B cell (primary cell): ENCODE results near the gene SPINT3. TPM values are rescaled to one million over a fixed set of nuclear protein-coding genes. Genes with fewer than 3 reads are reported as not detected.

Experiments
- ATAC-seq: fragments of 200-7000 bp; cut with Tn5 transposase; one replicate; pipeline ENCODE4 v1.10.0; 2021; ENCODE audit warnings: low read depth, mild to moderate bottlenecking, moderate number of reproducible peaks, moderate library complexity
- CTCF ChIA-PET: fragments of 350-600 bp; sonication (Branson Sonifier 250); formaldehyde crosslinking; loops from one replicate; lab custom pipeline; 2021; ENCODE audit warnings: antibody characterized with exemption, inconsistent platforms; lab: Charles Lee
- POLR2A ChIA-PET: fragments of 350-600 bp; sonication (Branson Sonifier 250); formaldehyde crosslinking; loops from one replicate; lab custom pipeline; 2021; ENCODE audit warnings: antibody characterized with exemption; lab: Charles Lee
- DNase-seq: peaks from one replicate; pipeline ENCODE4 v3.0.0; 2013
- H2AFZ ChIP-seq: 2 replicates; pipeline ENCODE4 v1.6.1; 2012; ENCODE audit warnings: mild to moderate bottlenecking, low read depth, low read length; ENCODE audit not compliant: insufficient read depth, poor library complexity, severe bottlenecking
- H3K27ac ChIP-seq, 2 donors: 1 replicate in 1 of 2; 2 replicates in 1 of 2; pipeline ENCODE4 v1.5.1; 2012 to 2013; ENCODE audit warnings: low read length in 2 of 2, mild to moderate bottlenecking in 2 of 2, moderate library complexity in 1 of 2
- H3K27me3 ChIP-seq, 4 experiments: fragments of 200-600 bp in 1 of 4; sonication (generic) in 1 of 4; replicated peaks in 1 of 4; 1 replicate in 2 of 4; 2 replicates in 2 of 4; pipeline versions ENCODE4 v1.6.1 to v1.7.0; 2013 to 2016; ENCODE audit warnings: low read length in 3 of 4, mild to moderate bottlenecking in 2 of 4, mixed read lengths in 1 of 4, moderate library complexity in 1 of 4; ENCODE audit not compliant: insufficient read depth in 4 of 4, control insufficient read depth in 3 of 4; ENCODE audit errors: control extremely low read depth in 1 of 4
- H3K36me3 ChIP-seq, 2 experiments: replicated peaks in 1 of 2; 1 replicate in 1 of 2; 2 replicates in 1 of 2; pipeline versions ENCODE4 v1.6.1 to v1.7.1; 2013; ENCODE audit warnings: low read length in 1 of 2; ENCODE audit not compliant: insufficient read depth in 2 of 2, control insufficient read depth in 1 of 2; ENCODE audit errors: control extremely low read depth in 1 of 2, extremely low read depth in 1 of 2
- H3K4me1 ChIP-seq, 2 donors: fragments of 200-600 bp in 1 of 2; sonication (generic) in 1 of 2; 1 replicate in 1 of 2; 2 replicates in 1 of 2; pipeline versions ENCODE4 v1.5.1 to v1.6.1; 2013 to 2017; ENCODE audit warnings: low read length in 2 of 2; ENCODE audit not compliant: control insufficient read depth in 2 of 2, insufficient read depth in 2 of 2
- H3K4me2 ChIP-seq: replicated peaks from 2 replicates; pipeline ENCODE3; 2012; ENCODE audit warnings: mild to moderate bottlenecking, low read depth, low read length; ENCODE audit not compliant: poor library complexity, severe bottlenecking
- H3K4me3 ChIP-seq, 5 experiments: fragments of 200-600 bp in 1 of 5; sonication (generic) in 1 of 5; 1 replicate in 3 of 5; 2 replicates in 2 of 5; pipeline versions ENCODE4 v1.5.1 to v1.7.0; 2011 to 2016; ENCODE audit warnings: low read length in 4 of 5, mild to moderate bottlenecking in 4 of 5, low read depth in 2 of 5, control low read depth in 1 of 5, moderate library complexity in 1 of 5; ENCODE audit not compliant: insufficient read depth in 1 of 5; ENCODE audit errors: control extremely low read depth in 1 of 5, extremely low read depth in 1 of 5
- H3K79me2 ChIP-seq: fragments of 200-600 bp; sonication (generic); one replicate; pipeline ENCODE4 v1.6.0; 2016; ENCODE audit warnings: low read length; ENCODE audit not compliant: control insufficient read depth, insufficient read depth
- H3K9ac ChIP-seq: fragments of 200-600 bp; sonication (generic); 2 replicates; pipeline ENCODE4 v1.6.1; 2017; ENCODE audit warnings: mild to moderate bottlenecking, low read length, moderate library complexity
- H3K9me3 ChIP-seq, 3 donors: one replicate each; pipeline versions ENCODE4 v1.6.1 to v1.7.1; 2013; ENCODE audit warnings: low read length in 2 of 3; ENCODE audit not compliant: control insufficient read depth in 2 of 3, insufficient read depth in 1 of 3; ENCODE audit errors: control extremely low read depth in 1 of 3
- H4K20me1 ChIP-seq: 2 replicates; pipeline ENCODE4 v1.6.0; 2012; ENCODE audit warnings: mild to moderate bottlenecking, low read length; ENCODE audit not compliant: insufficient read depth, control insufficient read depth, poor library complexity, severe bottlenecking
- H3K27ac Mint-ChIP-seq: one replicate; pipeline ENCODE4 v1.8.0; 2021; ENCODE audit warnings: mixed read lengths
- H3K27me3 Mint-ChIP-seq: one replicate; pipeline ENCODE4 v1.8.0; 2021; ENCODE audit warnings: mixed read lengths
- H3K4me1 Mint-ChIP-seq: one replicate; pipeline ENCODE4 v1.8.0; 2021; ENCODE audit warnings: mixed read lengths
- H3K4me3 Mint-ChIP-seq: one replicate; pipeline ENCODE4 v1.8.0; 2021; ENCODE audit warnings: mixed read lengths
- H3K9me3 Mint-ChIP-seq: one replicate; pipeline ENCODE4 v1.8.0; 2022; ENCODE audit warnings: mixed read lengths; ENCODE audit not compliant: insufficient read depth
- EZH2 ChIP-seq: IDR thresholded peaks from 2 replicates; pipeline ENCODE4 v1.6.1; 2012; ENCODE audit warnings: borderline replicate concordance, low read depth, mild to moderate bottlenecking, moderate library complexity, low read length; ENCODE audit not compliant: insufficient read depth, poor library complexity, severe bottlenecking
- WGBS: methylation state at CpG from one replicate; pipeline ENCODE4 v1.1.5; 2013; ENCODE audit warnings: missing lambda C conversion rate; ENCODE audit not compliant: insufficient coverage; 5-methylcytosine and 5-hydroxymethylcytosine counted together
- intact Hi-C: fragments of 100-400 bp; cut with micrococcal nuclease; formaldehyde crosslinking; loops from one replicate; pipeline ENCODE4 v1.10.0; 2022
- polyA plus RNA-seq: library from polyadenylated mRNA; depleted of rRNA; stranded (reverse); fragments of >200 nt; gene quantifications from 2 replicates; pipeline ENCODE4 v1.2.3, GENCODE V29; 2012
- total RNA-seq, 2 donors: library from RNA; stranded (reverse); fragments of 120-200 nt in 1 of 2; gene quantifications; 1 replicate in 1 of 2; 2 replicates in 1 of 2; pipeline versions ENCODE4 v1.2.3 to v1.2.4, GENCODE V29; 2013 to 2022
- TF ChIP-seq, protein P1 (sequence below): fragments of 200-600 bp; IDR thresholded peaks from one replicate; pipeline ENCODE4 v1.8.0; 2022; ENCODE audit warnings: antibody characterized with exemption, mild to moderate bottlenecking

The SPINT3 gene
- total and polyA plus RNA-seq, 2 donors (not counting 1 experiment from before 2014, with no cell fraction given) = not detected

DNA sequence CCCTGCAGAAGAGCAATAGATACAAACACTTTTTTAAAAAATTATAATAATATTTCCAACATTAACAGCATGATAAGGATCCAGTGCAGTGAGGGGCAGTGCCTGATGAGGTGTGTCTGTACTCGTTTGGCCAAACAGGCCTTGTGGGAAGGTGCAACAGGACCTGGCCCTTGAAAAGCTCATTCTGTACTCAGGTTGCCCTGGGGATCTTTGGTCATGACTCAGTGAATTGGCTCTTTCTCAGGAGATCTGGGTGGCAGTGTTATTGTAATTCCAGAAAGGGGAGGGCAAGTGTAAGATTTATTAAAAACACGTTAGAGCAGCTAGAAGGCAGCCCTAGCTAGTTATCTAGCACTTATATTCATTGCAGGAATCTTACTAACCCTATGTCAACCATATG lies 2.9 kb upstream of the SPINT3 start:
- Histone ChIP-seq H3K9me3 (no peaks in the 10 kb centered on the region), H3K79me2 (no peaks in the 10 kb centered on the region), H3K9ac (no peak overlapping the region), H3K4me3 (no peak overlapping the region), H2AFZ (no peak overlapping the region), H4K20me1 (no peaks in the 10 kb centered on the region), H3K27me3 (peaks cover 0 to 13% (median 5%) of the 10 kb centered on the region in 4 experiments), H3K4me1 (no peaks in the 10 kb centered on the region), H3K4me2 (no peak overlapping the region), H3K36me3 (no peaks in the 10 kb centered on the region), H3K27ac (no peak overlapping the region)
- no peaks in the 10 kb centered on the region for H3K9me3 Mint-ChIP-seq
- intact Hi-C loops = no loop called here
- no peaks in the 10 kb centered on the region for H3K4me1 Mint-ChIP-seq
- H3K27ac Mint-ChIP-seq = no peak overlapping the region
- H3K4me3 Mint-ChIP-seq = no peak overlapping the region
- TF ChIP-seq, protein P1, sequence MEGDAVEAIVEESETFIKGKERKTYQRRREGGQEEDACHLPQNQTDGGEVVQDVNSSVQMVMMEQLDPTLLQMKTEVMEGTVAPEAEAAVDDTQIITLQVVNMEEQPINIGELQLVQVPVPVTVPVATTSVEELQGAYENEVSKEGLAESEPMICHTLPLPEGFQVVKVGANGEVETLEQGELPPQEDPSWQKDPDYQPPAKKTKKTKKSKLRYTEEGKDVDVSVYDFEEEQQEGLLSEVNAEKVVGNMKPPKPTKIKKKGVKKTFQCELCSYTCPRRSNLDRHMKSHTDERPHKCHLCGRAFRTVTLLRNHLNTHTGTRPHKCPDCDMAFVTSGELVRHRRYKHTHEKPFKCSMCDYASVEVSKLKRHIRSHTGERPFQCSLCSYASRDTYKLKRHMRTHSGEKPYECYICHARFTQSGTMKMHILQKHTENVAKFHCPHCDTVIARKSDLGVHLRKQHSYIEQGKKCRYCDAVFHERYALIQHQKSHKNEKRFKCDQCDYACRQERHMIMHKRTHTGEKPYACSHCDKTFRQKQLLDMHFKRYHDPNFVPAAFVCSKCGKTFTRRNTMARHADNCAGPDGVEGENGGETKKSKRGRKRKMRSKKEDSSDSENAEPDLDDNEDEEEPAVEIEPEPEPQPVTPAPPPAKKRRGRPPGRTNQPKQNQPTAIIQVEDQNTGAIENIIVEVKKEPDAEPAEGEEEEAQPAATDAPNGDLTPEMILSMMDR = no peak
- TF ChIP-seq EZH2 = no peak
- CTCF ChIA-PET = no interaction called here
- DNase-seq (no peak), ATAC-seq (no peak)
- peaks cover 43% of the 10 kb centered on the region for H3K27me3 Mint-ChIP-seq
- 82% methylated on average over 1 of the region's 2 CpGs for WGBS
- POLR2A ChIA-PET = no interaction called here

DNA sequence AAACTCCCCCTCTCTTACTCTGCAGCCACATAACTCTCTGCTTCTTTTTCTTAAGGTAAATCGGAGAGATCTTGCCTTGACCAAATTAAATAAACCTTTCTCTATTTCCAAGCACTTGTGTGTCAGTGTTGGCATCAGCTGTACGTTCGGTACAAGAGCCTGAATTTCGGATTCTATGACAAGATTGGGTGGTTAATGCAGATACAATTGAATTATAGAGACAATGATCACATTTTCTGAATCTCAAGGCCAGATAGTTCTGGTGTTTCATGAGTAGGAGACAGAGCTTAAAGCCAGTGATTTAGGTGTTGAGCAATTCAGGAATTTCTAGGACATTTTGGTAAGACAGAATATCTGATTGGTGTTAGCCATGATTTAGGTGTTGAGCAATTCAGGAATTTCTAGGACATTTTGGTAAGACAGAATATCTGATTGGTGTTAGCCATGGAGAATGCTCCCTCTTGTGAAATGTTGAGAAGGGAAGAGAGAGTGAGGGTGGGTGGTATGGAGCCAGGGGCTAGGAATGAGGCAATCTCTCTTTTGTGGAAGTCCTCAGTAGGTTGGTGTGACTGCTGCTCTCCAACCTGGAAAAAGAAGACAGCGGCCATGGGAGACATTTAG lies 5.1 kb downstream of the SPINT3 start:
- Histone ChIP-seq H3K27ac (no peak overlapping the region), H3K4me1 (no peaks in the 10 kb centered on the region), H3K4me2 (no peak overlapping the region), H3K27me3 (peaks cover 0 to 15% (median 4%) of the 10 kb centered on the region in 4 experiments), H3K9ac (no peak overlapping the region), H2AFZ (no peak overlapping the region), H3K9me3 (no peaks in the 10 kb centered on the region), H3K36me3 (no peaks in the 10 kb centered on the region), H4K20me1 (no peaks in the 10 kb centered on the region), H3K4me3 (no peak overlapping the region), H3K79me2 (no peaks in the 10 kb centered on the region)
- Mint-ChIP-seq H3K4me3 (no peak overlapping the region), H3K27ac (no peak overlapping the region), H3K4me1 (peaks cover 13% of the 10 kb centered on the region), H3K27me3 (peaks cover 34% of the 10 kb centered on the region), H3K9me3 (no peaks in the 10 kb centered on the region)
- intact Hi-C loops = no loop called here
- POLR2A ChIA-PET = no interaction called here
- TF ChIP-seq EZH2 = no peak
- TF ChIP-seq, protein P1 = no peak
- CTCF ChIA-PET = no interaction called here
- ATAC-seq (no peak), DNase-seq (no peak)
- WGBS = 78% methylated on average over 2 of the region's 5 CpGs
